HG02759 (cell line): ENCODE measurements around the gene NCSTN.

Experiments
- ATAC-seq: cut with Tn5 transposase; IDR thresholded peaks from one replicate; pipeline ENCODE4 v1.9.1; 2021; ENCODE audit warnings: mild to moderate bottlenecking, moderate library complexity; ENCODE audit not compliant: unreplicated experiment

NCSTN gene

GRCh38 chr1:160342953-160343869, at the start of gene NCSTN, which contains the start of gene COPA:
Gene NCSTN, plus strand, starts transcription at chr1:160343383. Its CDS starts 14 bp downstream, at chr1:160343397.
Gene COPA, minus strand, starts transcription at chr1:160343250. Its CDS starts 80 bp downstream, at chr1:160343170.
- peak; percentile 94 for ATAC-seq

GRCh38 chr1:160296036-160296435, 47.1 kb upstream of the NCSTN start:
- no peak for ATAC-seq

- ATAC-seq = no peak
Observed at GRCh38 chr1:160300173-160300572, 43.0 kb upstream of the NCSTN start.

GRCh38 chr1:160307118-160307791, 35.9 kb upstream of the NCSTN start:
- ATAC-seq = no peak

GRCh38 chr1:160308451-160309184, 34.6 kb upstream of the NCSTN start:
- ATAC-seq = no peak

GRCh38 chr1:160309185-160309557, 34.0 kb upstream of the NCSTN start:
- ATAC-seq = no peak

- no peak for ATAC-seq
Observed at GRCh38 chr1:160309571-160309970, 33.6 kb upstream of the NCSTN start.

GRCh38 chr1:160315359-160315758, 27.8 kb upstream of the NCSTN start:
- ATAC-seq = no peak

- no peak for ATAC-seq
Observed at GRCh38 chr1:160322831-160323230, 20.4 kb upstream of the NCSTN start.

GRCh38 chr1:160325252-160325651, 17.9 kb upstream of the NCSTN start:
- no peak for ATAC-seq

GRCh38 chr1:160326418-160326817, 16.8 kb upstream of the NCSTN start:
- no peak for ATAC-seq

GRCh38 chr1:160328184-160328583, 15.0 kb upstream of the NCSTN start:
- ATAC-seq = no peak

GRCh38 chr1:160330119-160330518, 13.1 kb upstream of the NCSTN start:
- no peak for ATAC-seq

- ATAC-seq = no peak
Observed at GRCh38 chr1:160332516-160332915, 10.7 kb upstream of the NCSTN start.

GRCh38 chr1:160338580-160338979, 4.6 kb upstream of the NCSTN start:
- ATAC-seq = no peak

GRCh38 chr1:160340146-160340545, 3.0 kb upstream of the NCSTN start:
- no peak for ATAC-seq

GRCh38 chr1:160340866-160341265, 2.3 kb upstream of the NCSTN start:
- no peak for ATAC-seq

GRCh38 chr1:160342526-160342925, 657 bp upstream of the NCSTN start:
- no peak for ATAC-seq

GRCh38 chr1:160344241-160344640, 1.1 kb downstream of the NCSTN start:
- ATAC-seq = no peak

- ATAC-seq = no peak
Observed at GRCh38 chr1:160344936-160345335, 1.8 kb downstream of the NCSTN start.

- no peak for ATAC-seq
Observed at GRCh38 chr1:160346463-160346862, 3.3 kb downstream of the NCSTN start.
